Measurements from ENCODE around the gene RACGAP1.
"Not testable (repeated sequence)": the region's sequence is repeated elsewhere in the genome, so short reads cannot be mapped to it uniquely, and the experiment has no call there.

Gene RACGAP1

DNA sequence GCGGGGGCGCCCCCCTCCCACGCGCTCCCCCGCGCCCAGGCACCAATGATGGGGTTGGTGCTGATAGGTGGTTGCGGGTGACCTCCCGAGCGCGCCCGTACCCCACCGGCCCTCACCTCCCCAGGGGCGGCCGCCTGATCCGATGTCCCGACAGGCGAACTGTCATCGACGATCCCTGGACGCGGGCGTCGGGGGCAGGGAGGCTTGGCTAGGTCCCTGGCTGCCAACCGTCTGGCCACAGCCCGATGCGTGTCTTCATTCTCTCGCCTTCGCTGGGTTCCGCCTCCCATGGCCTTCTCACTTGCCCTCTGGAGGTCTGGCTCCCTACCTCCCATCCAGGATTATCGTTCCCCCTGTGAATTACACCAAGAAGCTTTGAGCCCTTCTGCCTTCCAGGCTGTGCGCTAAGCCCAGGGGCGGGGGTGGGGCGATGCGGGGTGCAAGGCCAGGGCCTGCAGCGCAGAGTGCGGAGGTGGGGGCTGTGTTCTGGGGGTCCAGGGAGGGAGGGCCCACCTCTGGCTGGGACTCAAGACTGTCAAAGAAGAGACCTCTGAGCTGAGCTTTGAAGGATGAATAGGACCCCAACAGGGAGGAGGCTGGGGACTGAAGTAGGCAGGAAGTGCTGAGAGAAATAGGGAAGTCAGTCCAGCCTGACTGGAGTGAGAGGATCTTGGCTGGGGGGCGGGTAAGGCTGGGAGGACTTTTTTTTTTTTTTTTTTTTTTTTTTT lies 7.7 kb upstream of the RACGAP1 start:
- Histone ChIP-seq H3K27ac (no peak overlapping the region), H3K4me3 (ENCODE audit: low read depth, low read length) (peak overlapping the region; percentile 35), H3K36me3 (replicated peaks) (no peaks in the 10 kb centered on the region), H3K27me3 (replicated peaks) (no peaks in the 10 kb centered on the region)
- in situ Hi-C loops (cut with HindIII; ENCODE audit: low pct_ligation_motif_present, low sequenced_read_pairs) = no loop called here
- DNase-seq = no peak
- TF ChIP-seq, protein P1, sequence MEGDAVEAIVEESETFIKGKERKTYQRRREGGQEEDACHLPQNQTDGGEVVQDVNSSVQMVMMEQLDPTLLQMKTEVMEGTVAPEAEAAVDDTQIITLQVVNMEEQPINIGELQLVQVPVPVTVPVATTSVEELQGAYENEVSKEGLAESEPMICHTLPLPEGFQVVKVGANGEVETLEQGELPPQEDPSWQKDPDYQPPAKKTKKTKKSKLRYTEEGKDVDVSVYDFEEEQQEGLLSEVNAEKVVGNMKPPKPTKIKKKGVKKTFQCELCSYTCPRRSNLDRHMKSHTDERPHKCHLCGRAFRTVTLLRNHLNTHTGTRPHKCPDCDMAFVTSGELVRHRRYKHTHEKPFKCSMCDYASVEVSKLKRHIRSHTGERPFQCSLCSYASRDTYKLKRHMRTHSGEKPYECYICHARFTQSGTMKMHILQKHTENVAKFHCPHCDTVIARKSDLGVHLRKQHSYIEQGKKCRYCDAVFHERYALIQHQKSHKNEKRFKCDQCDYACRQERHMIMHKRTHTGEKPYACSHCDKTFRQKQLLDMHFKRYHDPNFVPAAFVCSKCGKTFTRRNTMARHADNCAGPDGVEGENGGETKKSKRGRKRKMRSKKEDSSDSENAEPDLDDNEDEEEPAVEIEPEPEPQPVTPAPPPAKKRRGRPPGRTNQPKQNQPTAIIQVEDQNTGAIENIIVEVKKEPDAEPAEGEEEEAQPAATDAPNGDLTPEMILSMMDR (IDR thresholded peaks at IDR 0.05; ENCODE audit: low read depth, low read length, missing control alignments) = no peak

DNA sequence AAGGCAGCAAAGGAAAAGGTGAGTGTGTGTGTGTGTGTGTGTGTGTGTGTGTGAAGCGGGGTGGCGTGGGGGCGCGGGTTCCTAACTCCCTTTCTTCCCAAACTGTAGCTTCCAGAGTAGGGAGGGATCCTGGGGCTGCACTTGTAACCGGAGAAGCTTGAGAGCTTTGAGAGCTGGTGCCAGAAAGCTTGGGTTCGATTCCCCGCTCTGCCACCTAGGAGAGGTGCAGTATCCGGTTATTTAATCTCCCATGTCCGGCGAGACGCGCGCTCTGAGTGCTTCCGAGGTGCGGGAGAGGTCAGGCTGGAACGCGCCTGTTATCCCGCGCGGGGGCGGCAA lies 7.2 kb upstream of the RACGAP1 start:
- H3K27ac ChIP-seq = no peak overlapping the region
- H3K4me3 ChIP-seq (ENCODE audit: low read depth, low read length) = peak overlapping the region; percentile 35
- DNase-seq = no peak
- TF ChIP-seq, protein P1 (IDR thresholded peaks at IDR 0.05; ENCODE audit: low read depth, low read length, missing control alignments) = no peak
- no peaks in the 10 kb centered on the region for H3K36me3 ChIP-seq (replicated peaks)
- H3K27me3 ChIP-seq (replicated peaks) = no peaks in the 10 kb centered on the region
- in situ Hi-C loops (cut with HindIII; ENCODE audit: low pct_ligation_motif_present, low sequenced_read_pairs) = no loop called here

DNA sequence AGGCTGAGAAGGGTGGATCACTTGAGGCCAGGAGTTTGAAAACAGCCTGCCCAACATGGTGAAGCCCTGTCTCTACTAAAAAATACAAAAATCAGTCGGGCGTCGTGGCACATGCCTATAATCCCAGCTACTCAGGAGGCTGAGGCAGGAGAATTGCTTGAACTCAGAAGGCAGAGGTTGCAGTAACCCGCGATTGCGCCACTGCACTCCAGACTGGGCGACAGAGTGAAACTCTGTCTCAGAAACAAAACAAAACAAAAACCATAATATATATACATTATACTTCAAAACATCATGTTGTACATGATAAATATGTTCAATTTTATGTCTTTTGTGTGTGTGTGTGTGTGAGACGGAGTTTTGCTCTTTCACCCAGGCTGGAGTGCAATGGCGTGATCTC lies 5.2 kb upstream of the RACGAP1 start:
- in situ Hi-C loops (cut with HindIII; ENCODE audit: low pct_ligation_motif_present, low sequenced_read_pairs); H3K27ac ChIP-seq; DNase-seq; H3K4me3 ChIP-seq (ENCODE audit: low read depth, low read length); H3K27me3 ChIP-seq (replicated peaks); H3K36me3 ChIP-seq (replicated peaks): not testable (repeated sequence)

- Histone ChIP-seq H3K27me3 (replicated peaks) (no peaks in the 10 kb centered on the region), H3K27ac (no peak overlapping the region), H3K36me3 (replicated peaks) (no peaks in the 10 kb centered on the region), H3K4me3 (ENCODE audit: low read depth, low read length) (no peak overlapping the region)
- in situ Hi-C loops (cut with HindIII; ENCODE audit: low pct_ligation_motif_present, low sequenced_read_pairs) = no loop called here
- TF ChIP-seq, protein P1 (IDR thresholded peaks at IDR 0.05; ENCODE audit: low read depth, low read length, missing control alignments) = no peak
- DNase-seq = no peak
Observed at GRCh38 chr12:50026691-50027090, 1.4 kb upstream of the RACGAP1 start.

DNA sequence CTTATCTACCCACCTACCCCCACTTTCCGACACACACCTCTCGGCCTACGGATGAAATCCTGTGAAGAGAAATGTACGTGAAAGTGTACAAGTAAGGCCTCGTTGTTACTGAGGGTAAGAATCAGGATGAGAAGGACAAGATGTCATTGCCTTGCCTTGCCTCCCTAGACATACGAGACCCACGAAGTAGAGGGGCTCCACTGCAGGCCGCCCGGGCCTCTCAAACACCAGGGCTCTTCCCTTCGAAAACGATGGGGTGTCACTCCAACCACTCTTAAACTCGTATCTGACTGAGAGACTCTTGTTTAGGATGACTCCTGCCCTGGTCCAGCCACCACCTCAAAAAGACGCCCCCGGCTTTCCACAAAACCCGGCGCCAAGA lies 498 bp downstream of the RACGAP1 start:
- Histone ChIP-seq H3K4me3 (ENCODE audit: low read depth, low read length) (peak overlapping the region; percentile 94), H3K27me3 (replicated peaks) (no peaks in the 10 kb centered on the region), H3K36me3 (replicated peaks) (no peaks in the 10 kb centered on the region), H3K27ac (no peak overlapping the region)
- no peak for DNase-seq
- TF ChIP-seq, protein P1 (IDR thresholded peaks at IDR 0.05; ENCODE audit: low read depth, low read length, missing control alignments) = no peak
- in situ Hi-C loops (cut with HindIII; ENCODE audit: low pct_ligation_motif_present, low sequenced_read_pairs) = no loop called here

DNA sequence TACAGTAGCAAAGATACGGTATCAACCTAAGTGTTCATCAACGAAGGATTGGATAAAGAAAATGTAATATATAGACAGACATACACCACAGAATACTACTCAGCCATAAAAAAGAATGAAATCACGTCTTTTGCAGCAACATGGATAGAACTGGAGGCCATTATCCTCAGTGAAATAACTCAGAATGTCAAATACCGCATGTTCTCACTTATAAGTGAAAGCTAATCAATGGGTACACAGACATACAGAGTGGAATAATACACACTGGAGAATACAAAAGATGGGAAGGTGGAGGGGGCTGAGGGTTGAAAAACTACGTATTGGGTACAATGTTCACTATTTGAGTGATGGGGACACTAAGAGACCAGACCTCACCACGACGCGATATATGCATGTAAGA lies 1.1 kb downstream of the RACGAP1 start:
- H3K27ac ChIP-seq = no peak overlapping the region

More for the DNA sequence above, 1.1 kb downstream of the RACGAP1 start:
- in situ Hi-C loops (cut with HindIII; ENCODE audit: low pct_ligation_motif_present, low sequenced_read_pairs) = no loop called here
- no peaks in the 10 kb centered on the region for H3K27me3 ChIP-seq (replicated peaks)
- H3K4me3 ChIP-seq (ENCODE audit: low read depth, low read length) = peak overlapping the region; percentile 94
- H3K36me3 ChIP-seq (replicated peaks) = no peaks in the 10 kb centered on the region
- DNase-seq = no peak
- TF ChIP-seq, protein P1 (IDR thresholded peaks at IDR 0.05; ENCODE audit: low read depth, low read length, missing control alignments) = no peak
